Measurements from ENCODE around the gene MAP3K14. TPM values are rescaled to one million over a fixed set of nuclear protein-coding genes. Genes with fewer than 3 reads are reported as not detected.

The MAP3K14 gene
- total RNA-seq, 1 donor from 2014 or later = 14.8 TPM

GRCh38 chr17:45333702-45334092 lies 16.9 kb upstream of the MAP3K14 start:
- H3K27ac ChIP-seq (replicated peaks) = peak overlapping the region; percentile 23
- TF ChIP-seq CTCF (IDR thresholded peaks at IDR 0.05; ENCODE audit: borderline replicate concordance) = no peak
- DNase-seq = no peak
- no peaks in the 10 kb centered on the region for H3K27me3 ChIP-seq (ENCODE audit: low read depth)
- H3K4me3 ChIP-seq = no peak overlapping the region
- peaks cover 12% of the 10 kb centered on the region for H3K4me1 ChIP-seq
- no peaks in the 10 kb centered on the region for H3K9me3 ChIP-seq (replicated peaks)
- no peaks in the 10 kb centered on the region for H3K36me3 ChIP-seq
- intact Hi-C loops (cut with micrococcal nuclease) = no loop called here

DNA sequence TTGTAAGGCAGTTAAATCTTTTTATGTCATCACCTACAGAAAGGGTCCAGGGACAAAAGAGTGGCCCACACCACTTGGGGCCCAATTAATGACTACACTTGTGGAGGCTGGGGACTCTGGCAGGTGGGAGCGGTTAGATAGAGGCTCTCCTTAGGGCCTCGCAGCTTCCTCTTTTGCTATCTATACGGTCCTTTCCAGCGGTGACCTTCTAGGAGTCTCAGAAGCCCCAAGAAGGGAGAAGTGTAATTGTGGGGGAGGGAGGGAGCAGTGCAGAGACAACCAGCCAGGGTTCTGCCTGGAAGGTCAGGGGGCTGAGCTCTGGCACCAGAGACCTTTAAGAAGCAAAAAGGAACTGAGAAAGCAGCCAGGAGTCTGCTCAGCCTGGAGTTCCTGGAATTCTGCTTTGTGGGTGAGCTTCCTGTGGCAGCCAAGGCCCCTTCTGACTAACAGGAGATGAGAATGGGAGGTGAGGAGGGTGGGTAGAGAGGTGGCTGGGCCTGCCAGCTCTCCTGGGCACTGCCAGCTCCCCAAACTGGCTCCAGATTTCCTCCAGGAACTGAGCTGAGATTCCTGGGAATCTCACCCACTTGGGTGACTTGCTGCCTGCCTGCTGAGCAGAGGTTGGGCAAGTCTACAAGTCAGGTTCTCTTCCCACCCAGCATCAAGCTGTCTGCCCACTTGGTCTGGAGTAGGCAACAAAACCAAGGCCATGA lies 16.3 kb upstream of the MAP3K14 start:
- TF ChIP-seq CTCF (IDR thresholded peaks at IDR 0.05; ENCODE audit: borderline replicate concordance) = no peak
- Histone ChIP-seq H3K4me3 (no peak overlapping the region), H3K36me3 (no peaks in the 10 kb centered on the region), H3K27ac (replicated peaks) (peak overlapping the region; percentile 23), H3K4me1 (peaks cover 7% of the 10 kb centered on the region), H3K9me3 (replicated peaks) (no peaks in the 10 kb centered on the region), H3K27me3 (ENCODE audit: low read depth) (no peaks in the 10 kb centered on the region)
- intact Hi-C loops (cut with micrococcal nuclease) = no loop called here
- DNase-seq = no peak

DNA sequence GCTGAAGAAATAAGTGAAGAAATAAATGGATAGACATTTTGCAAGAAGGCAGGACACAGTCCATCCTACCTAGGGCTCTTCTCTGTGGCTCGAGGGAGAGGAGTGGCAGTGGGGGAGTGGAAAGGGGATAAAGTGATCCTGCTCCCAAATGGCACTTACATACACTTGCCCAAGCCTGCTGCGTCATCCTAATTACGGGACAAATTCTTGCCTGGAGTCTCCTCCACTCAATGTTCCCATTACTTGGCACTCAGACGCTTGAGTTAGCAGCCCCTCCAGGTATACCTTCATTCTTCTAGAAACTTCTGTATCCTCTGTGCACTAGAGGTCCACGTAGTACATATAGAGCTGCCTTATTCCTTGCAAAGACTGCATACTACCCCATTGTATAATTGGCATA lies 15.7 kb upstream of the MAP3K14 start:
- intact Hi-C loops (cut with micrococcal nuclease) = no loop called here
- Histone ChIP-seq H3K9me3 (replicated peaks) (no peaks in the 10 kb centered on the region), H3K4me1 (peaks cover under 1% of the 10 kb centered on the region), H3K27me3 (ENCODE audit: low read depth) (no peaks in the 10 kb centered on the region), H3K36me3 (no peaks in the 10 kb centered on the region), H3K27ac (replicated peaks) (peak overlapping the region; percentile 19), H3K4me3 (no peak overlapping the region)
- TF ChIP-seq CTCF (IDR thresholded peaks at IDR 0.05; ENCODE audit: borderline replicate concordance) = no peak
- no peak for DNase-seq

- DNase-seq = no peak
- intact Hi-C loops (cut with micrococcal nuclease) = no loop called here
- Histone ChIP-seq H3K27ac (replicated peaks) (no peak overlapping the region), H3K4me1 (no peaks in the 10 kb centered on the region), H3K36me3 (no peaks in the 10 kb centered on the region), H3K9me3 (replicated peaks) (no peaks in the 10 kb centered on the region), H3K4me3 (no peak overlapping the region), H3K27me3 (ENCODE audit: low read depth) (no peaks in the 10 kb centered on the region)
- TF ChIP-seq CTCF (IDR thresholded peaks at IDR 0.05; ENCODE audit: borderline replicate concordance) = no peak
Observed at GRCh38 chr17:45326626-45327025, 9.8 kb upstream of the MAP3K14 start.

DNA sequence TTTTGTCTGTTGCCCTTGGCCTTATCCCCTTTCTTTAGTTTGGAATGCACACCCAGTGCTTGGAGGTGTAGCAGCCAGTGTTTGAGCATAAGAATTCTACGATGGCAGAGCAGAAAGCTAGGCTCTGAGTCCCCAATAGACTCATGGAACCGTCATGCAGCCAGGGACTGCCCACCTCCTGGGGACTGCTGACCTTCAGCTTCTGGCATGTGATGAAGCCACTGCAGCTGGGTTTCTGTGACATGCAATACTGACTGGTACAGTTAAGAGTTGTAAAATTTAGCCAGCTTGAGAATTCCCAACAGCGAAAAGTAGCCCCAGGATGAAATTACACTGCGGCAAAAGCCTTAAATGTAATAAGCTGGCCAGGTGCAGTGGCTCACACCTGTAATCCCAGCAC lies 9.0 kb upstream of the MAP3K14 start:
- Histone ChIP-seq H3K36me3 (no peaks in the 10 kb centered on the region), H3K9me3 (replicated peaks) (no peaks in the 10 kb centered on the region), H3K4me3 (no peak overlapping the region), H3K27me3 (ENCODE audit: low read depth) (no peaks in the 10 kb centered on the region), H3K27ac (replicated peaks) (peak overlapping the region; percentile 23), H3K4me1 (peaks cover 6% of the 10 kb centered on the region)
- intact Hi-C loops (cut with micrococcal nuclease) = no loop called here
- no peak for TF ChIP-seq CTCF (IDR thresholded peaks at IDR 0.05; ENCODE audit: borderline replicate concordance)
- DNase-seq = no peak
